ENCODE results near the gene GSTA3.

DNA sequence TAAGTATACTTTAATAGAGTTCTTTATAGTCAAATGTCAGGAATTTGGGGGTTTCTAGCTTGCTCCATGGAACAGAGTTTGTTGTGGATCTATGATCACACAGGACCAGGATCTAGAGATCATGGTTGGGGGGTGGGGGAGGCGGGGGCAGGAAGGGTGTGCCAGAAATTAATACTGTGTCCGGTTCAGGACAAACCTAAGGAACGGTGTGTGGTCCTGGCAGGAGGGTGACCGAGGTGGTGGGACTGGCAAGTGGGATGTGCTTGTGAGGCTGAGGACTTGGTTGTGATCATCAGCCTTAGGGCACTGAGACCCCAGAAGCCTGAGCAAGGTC lies 27.9 kb downstream of the GSTA3 start:
- TF ChIP-seq POLR2A (IDR thresholded peaks at IDR 0.05): no peak
- TF ChIP-seq, protein P1, sequence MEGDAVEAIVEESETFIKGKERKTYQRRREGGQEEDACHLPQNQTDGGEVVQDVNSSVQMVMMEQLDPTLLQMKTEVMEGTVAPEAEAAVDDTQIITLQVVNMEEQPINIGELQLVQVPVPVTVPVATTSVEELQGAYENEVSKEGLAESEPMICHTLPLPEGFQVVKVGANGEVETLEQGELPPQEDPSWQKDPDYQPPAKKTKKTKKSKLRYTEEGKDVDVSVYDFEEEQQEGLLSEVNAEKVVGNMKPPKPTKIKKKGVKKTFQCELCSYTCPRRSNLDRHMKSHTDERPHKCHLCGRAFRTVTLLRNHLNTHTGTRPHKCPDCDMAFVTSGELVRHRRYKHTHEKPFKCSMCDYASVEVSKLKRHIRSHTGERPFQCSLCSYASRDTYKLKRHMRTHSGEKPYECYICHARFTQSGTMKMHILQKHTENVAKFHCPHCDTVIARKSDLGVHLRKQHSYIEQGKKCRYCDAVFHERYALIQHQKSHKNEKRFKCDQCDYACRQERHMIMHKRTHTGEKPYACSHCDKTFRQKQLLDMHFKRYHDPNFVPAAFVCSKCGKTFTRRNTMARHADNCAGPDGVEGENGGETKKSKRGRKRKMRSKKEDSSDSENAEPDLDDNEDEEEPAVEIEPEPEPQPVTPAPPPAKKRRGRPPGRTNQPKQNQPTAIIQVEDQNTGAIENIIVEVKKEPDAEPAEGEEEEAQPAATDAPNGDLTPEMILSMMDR (IDR thresholded peaks at IDR 0.05): no peak
